Endothelial cell of umbilical vein (primary cell): ENCODE data around the gene AHRR. TPM values are rescaled to one million over a fixed set of nuclear protein-coding genes. Genes with fewer than 3 reads are reported as not detected.
A peak's percentile ranks its signal among the peaks of the same experiment; 100 is the strongest.

Experiments used
- BruUV-seq: library from RNA; stranded (reverse); fragments of 400-500 nt; replicated peaks from 2 replicates; lab custom pipeline; 2021; lab: Mats Ljungman, UMichigan
- CTCF ChIA-PET: fragments of 300-600, 350-600 bp; sonication (Branson Sonifier 250); formaldehyde crosslinking; loops from one replicate; lab custom pipeline; 2021; ENCODE audit warnings: antibody characterized with exemption, inconsistent platforms; lab: Charles Lee
- POLR2A ChIA-PET: fragments of 300-600, 350-600 bp; sonication (Branson Sonifier 250); formaldehyde crosslinking; loops from one replicate; lab custom pipeline; 2021; ENCODE audit warnings: antibody characterized with exemption, inconsistent platforms; lab: Charles Lee
- DNase-seq: peaks from one replicate; pipeline ENCODE4 v3.0.0-alpha.2; 2011; ENCODE audit warnings: low read depth, low spot score
- FAIRE-seq: peaks from 2 replicates; lab custom pipeline; 2011; peaks lifted over from hg19 to GRCh38; lab: Jason Lieb, UNC
- H2AFZ ChIP-seq: 2 replicates; pipeline ENCODE4 v1.6.0; 2012; ENCODE audit warnings: low read depth, low read length, control low read depth, inconsistent platforms
- H3K27ac ChIP-seq: 2 replicates; pipeline ENCODE4 v1.5.1; 2011; ENCODE audit warnings: low read depth, mild to moderate bottlenecking, control low read depth, low read length, moderate library complexity; ENCODE audit not compliant: insufficient read depth
- H3K27me3 ChIP-seq, 2 experiments: 2 replicates each; pipeline versions ENCODE4 v1.6.0 to v1.6.1; 2011; ENCODE audit warnings: low read length in 2 of 2, mixed read lengths in 1 of 2; ENCODE audit not compliant: control insufficient read depth in 2 of 2, insufficient read depth in 2 of 2
- H3K36me3 ChIP-seq, 2 experiments: 2 replicates in 1 of 2; 3 replicates in 1 of 2; pipeline ENCODE4 v1.5.1; 2011; ENCODE audit warnings: low read length in 2 of 2, mild to moderate bottlenecking in 1 of 2, moderate library complexity in 1 of 2; ENCODE audit not compliant: control insufficient read depth in 2 of 2, insufficient read depth in 2 of 2; ENCODE audit errors: extremely low read depth in 1 of 2
- H3K4me1 ChIP-seq: 3 replicates; pipeline ENCODE4 v1.5.1; 2011; ENCODE audit warnings: mild to moderate bottlenecking, low read length; ENCODE audit not compliant: control insufficient read depth, insufficient read depth; ENCODE audit errors: extremely low read depth
- H3K4me2 ChIP-seq: 2 replicates; pipeline ENCODE4 v1.6.1; 2011; ENCODE audit warnings: low read length, control low read depth, mixed read lengths; ENCODE audit not compliant: insufficient read depth
- H3K4me3 ChIP-seq, 3 experiments: fragments of 200-600 bp in 1 of 3; sonication (generic), shearing (Covaris generic) in 1 of 3; replicated peaks in 1 of 3; 2 replicates each; pipeline ENCODE4 v1.5.1; 2011 to 2016; ENCODE audit warnings: control low read depth in 3 of 3, low read length in 3 of 3, mild to moderate bottlenecking in 2 of 3, inconsistent platforms in 1 of 3, low read depth in 1 of 3, moderate library complexity in 1 of 3; ENCODE audit not compliant: insufficient read depth in 1 of 3
- H3K79me2 ChIP-seq: 2 replicates; pipeline ENCODE4 v1.6.0; 2012; ENCODE audit warnings: low read length, inconsistent platforms; ENCODE audit not compliant: control insufficient read depth, insufficient read depth
- H3K9ac ChIP-seq: replicated peaks from 2 replicates; pipeline ENCODE3; 2011; ENCODE audit warnings: low read length, control low read depth; ENCODE audit not compliant: insufficient read depth; ENCODE audit errors: extremely low read depth
- H3K9me1 ChIP-seq: replicated peaks from 3 replicates; pipeline ENCODE4 v1.6.0; 2011; ENCODE audit warnings: mild to moderate bottlenecking, low read length; ENCODE audit not compliant: control insufficient read depth, insufficient read depth; ENCODE audit errors: extremely low read depth
- H3K9me3 ChIP-seq: replicated peaks from 2 replicates; pipeline ENCODE4 v1.5.1; 2012; ENCODE audit warnings: low read length, inconsistent platforms; ENCODE audit not compliant: control insufficient read depth, insufficient read depth
- H4K20me1 ChIP-seq: replicated peaks from 2 replicates; pipeline ENCODE3; 2011; ENCODE audit warnings: mild to moderate bottlenecking, low read length; ENCODE audit not compliant: control insufficient read depth, insufficient read depth; ENCODE audit errors: extremely low read depth
- EZH2 ChIP-seq: IDR thresholded peaks from 2 replicates; pipeline ENCODE4 v1.6.1; 2012; ENCODE audit warnings: borderline replicate concordance, low read depth, mild to moderate bottlenecking, moderate library complexity, low read length, inconsistent platforms; ENCODE audit not compliant: severe bottlenecking
- FOS ChIP-seq: IDR thresholded peaks from 2 replicates; pipeline ENCODE4 v1.6.1; 2011; ENCODE audit warnings: mild to moderate bottlenecking, low read length, moderate library complexity, borderline replicate concordance; ENCODE audit not compliant: insufficient read depth
- GATA2 ChIP-seq: IDR thresholded peaks from 2 replicates; pipeline ENCODE4 v1.7.0; 2011; ENCODE audit warnings: low read depth, mild to moderate bottlenecking, moderate library complexity, mixed read lengths, low read length; ENCODE audit not compliant: insufficient read length, insufficient read depth
- JUN ChIP-seq: IDR thresholded peaks from 2 replicates; pipeline ENCODE4 v1.6.1; 2011; ENCODE audit warnings: borderline replicate concordance, low read depth; ENCODE audit not compliant: insufficient read length, insufficient read depth
- MYC ChIP-seq: IDR thresholded peaks from one replicate; pipeline ENCODE4 v1.6.1; 2011; ENCODE audit warnings: mild to moderate bottlenecking, low read depth, low read length
- POLR2A ChIP-seq: IDR thresholded peaks from 2 replicates; pipeline ENCODE4 v1.6.1; 2012; ENCODE audit warnings: low read depth, mild to moderate bottlenecking, control low read depth, low read length
- POLR2AphosphoS5 ChIP-seq: IDR thresholded peaks from 2 replicates; pipeline ENCODE4 v1.6.1; 2012; ENCODE audit warnings: low read depth, mild to moderate bottlenecking, control low read depth, low read length, moderate library complexity; ENCODE audit not compliant: insufficient read depth
- dilution Hi-C: fragments of 300-500 bp; cut with MboI; formaldehyde crosslinking; loops from one replicate; pipeline ENCODE4 v1.15.0; 2019; ENCODE audit warnings: low sequenced_read_pairs; ENCODE audit not compliant: extremely low pct_ligation_motif_present
- intact Hi-C: fragments of 100-400 bp; cut with micrococcal nuclease; formaldehyde crosslinking; loops from one replicate; pipeline ENCODE4 v1.10.0; 2022
- polyA plus RNA-seq, 4 experiments: library from polyadenylated mRNA; depleted of rRNA in 3 of 4; stranded (reverse) in 3 of 4; unstranded in 1 of 4; fragments of >200 nt; gene quantifications; 2 replicates each; pipeline versions ENCODE4 v1.2.1 to v1.2.3, GENCODE V29; 2011 to 2012; ENCODE audit warnings: missing spikeins in 1 of 4
- total RNA-seq: library from RNA; stranded (reverse); gene quantifications from 2 replicates; pipeline ENCODE4 v1.2.3, GENCODE V29; 2021
- TF ChIP-seq, protein P1 (sequence below), 2 donors: IDR thresholded peaks; 1 replicate in 1 of 2; 2 replicates in 1 of 2; pipeline ENCODE4 v1.5.1; 2011; ENCODE audit warnings: low read length in 2 of 2, mild to moderate bottlenecking in 2 of 2, moderate library complexity in 2 of 2, control low read depth in 1 of 2, inconsistent platforms in 1 of 2, low read depth in 1 of 2; ENCODE audit not compliant: insufficient read depth in 1 of 2; ENCODE audit errors: extremely low read depth in 1 of 2
- TF ChIP-seq, protein P2 (sequence below): IDR thresholded peaks from 2 replicates; pipeline ENCODE4 v1.6.1; 2011; ENCODE audit not compliant: insufficient read depth, insufficient read length

Gene AHRR
- total and polyA plus RNA-seq, 2 donors (not counting 3 experiments of a cell fraction or from before 2014, with no cell fraction given): 3.1 to 7.3 TPM

DNA sequence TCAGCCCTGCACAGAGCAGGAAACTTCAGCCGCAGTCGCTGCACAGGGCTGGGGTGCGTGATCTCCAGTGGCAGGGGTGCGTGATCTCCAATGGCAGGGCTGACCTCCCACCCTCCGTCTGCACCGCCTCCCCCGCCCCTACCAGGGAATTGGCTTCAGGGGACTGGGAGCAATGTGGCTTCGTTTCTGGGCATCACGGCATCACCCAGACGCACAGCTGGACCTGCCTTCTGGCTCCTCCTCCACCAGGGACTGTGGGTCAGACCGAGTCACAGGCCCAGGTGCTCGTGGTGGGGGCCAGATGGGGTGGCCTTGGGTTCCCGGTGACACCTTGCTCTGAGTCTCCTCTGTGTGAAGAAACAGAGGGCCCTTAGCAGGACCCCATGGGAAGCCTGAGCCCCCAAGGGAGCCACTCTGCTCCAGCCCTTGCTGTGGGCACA lies 51.1 kb downstream of the AHRR start:
- H3K4me1 ChIP-seq: peaks cover 25% of the 10 kb centered on the region
- POLR2A ChIA-PET: no interaction called here

More for the DNA sequence above, 51.1 kb downstream of the AHRR start:
- Histone ChIP-seq H3K9ac (no peak overlapping the region), H3K79me2 (no peaks in the 10 kb centered on the region), H3K9me1 (no peaks in the 10 kb centered on the region), H3K36me3 (no peaks in the 10 kb centered on the region), H4K20me1 (no peaks in the 10 kb centered on the region), H3K27me3 (no peaks in the 10 kb centered on the region), H3K4me3 (no peak overlapping the region), H3K9me3 (no peaks in the 10 kb centered on the region), H2AFZ (no peak overlapping the region), H3K4me2 (no peak overlapping the region), H3K27ac (peak overlapping the region; percentile 78)
- DNase-seq (no peak), FAIRE-seq (no peak)
- intact Hi-C loops: loop anchor here (2.0 kb wide), 1 partner anchor 22 kb away; no protein-coding TSS in a partner anchor
- CTCF ChIA-PET: interaction anchor here (1.0 to 1.6 kb wide), 4 partner anchors 9 to 74 kb away, joined by 3 to 6 read pairs (median 4); no protein-coding TSS in a partner anchor
- TF ChIP-seq MYC: no peak
- no peak for TF ChIP-seq JUN
- no peak for TF ChIP-seq FOS
- TF ChIP-seq, protein P1, sequence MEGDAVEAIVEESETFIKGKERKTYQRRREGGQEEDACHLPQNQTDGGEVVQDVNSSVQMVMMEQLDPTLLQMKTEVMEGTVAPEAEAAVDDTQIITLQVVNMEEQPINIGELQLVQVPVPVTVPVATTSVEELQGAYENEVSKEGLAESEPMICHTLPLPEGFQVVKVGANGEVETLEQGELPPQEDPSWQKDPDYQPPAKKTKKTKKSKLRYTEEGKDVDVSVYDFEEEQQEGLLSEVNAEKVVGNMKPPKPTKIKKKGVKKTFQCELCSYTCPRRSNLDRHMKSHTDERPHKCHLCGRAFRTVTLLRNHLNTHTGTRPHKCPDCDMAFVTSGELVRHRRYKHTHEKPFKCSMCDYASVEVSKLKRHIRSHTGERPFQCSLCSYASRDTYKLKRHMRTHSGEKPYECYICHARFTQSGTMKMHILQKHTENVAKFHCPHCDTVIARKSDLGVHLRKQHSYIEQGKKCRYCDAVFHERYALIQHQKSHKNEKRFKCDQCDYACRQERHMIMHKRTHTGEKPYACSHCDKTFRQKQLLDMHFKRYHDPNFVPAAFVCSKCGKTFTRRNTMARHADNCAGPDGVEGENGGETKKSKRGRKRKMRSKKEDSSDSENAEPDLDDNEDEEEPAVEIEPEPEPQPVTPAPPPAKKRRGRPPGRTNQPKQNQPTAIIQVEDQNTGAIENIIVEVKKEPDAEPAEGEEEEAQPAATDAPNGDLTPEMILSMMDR (IDR thresholded peaks at IDR 0.05; ENCODE audit: extremely low read depth in 1 of 2, insufficient read depth in 1 of 2, low read depth in 1 of 2, low read length in 2 of 2): no peak
- TF ChIP-seq GATA2: no peak
- TF ChIP-seq POLR2A: no peak
- no peak for TF ChIP-seq POLR2AphosphoS5
- TF ChIP-seq EZH2: no peak
- TF ChIP-seq, protein P2, sequence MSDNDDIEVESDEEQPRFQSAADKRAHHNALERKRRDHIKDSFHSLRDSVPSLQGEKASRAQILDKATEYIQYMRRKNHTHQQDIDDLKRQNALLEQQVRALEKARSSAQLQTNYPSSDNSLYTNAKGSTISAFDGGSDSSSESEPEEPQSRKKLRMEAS: no peak
- dilution Hi-C loops: no loop called here
- BruUV-seq: no TSS peak
